Adrenal gland (tissue), 12 donors: Measurements from ENCODE around the gene SCO2. TPM values are rescaled to one million over a fixed set of nuclear protein-coding genes. Genes with fewer than 3 reads are reported as not detected.

Experiments
- DNase-seq, 7 donors: peaks; one replicate each; pipeline ENCODE4 v3.0.0-alpha.2; 2019 to 2020
- H3K27ac ChIP-seq, 5 donors: fragments of 200-600 bp; sonication (generic) in 4 of 5; 1 replicate in 3 of 5; 2 replicates in 2 of 5; pipeline versions ENCODE4 v1.5.1 to v1.8.0; 2016 to 2020; ENCODE audit warnings: mild to moderate bottlenecking in 1 of 5
- H3K27me3 ChIP-seq: fragments of 200-600 bp; 2 replicates; pipeline ENCODE4 v1.8.0; 2021
- H3K36me3 ChIP-seq, 2 donors: fragments of 200-600 bp; replicated peaks in 1 of 2; 1 replicate in 1 of 2; 2 replicates in 1 of 2; pipeline versions ENCODE4 v1.5.1 to v1.8.0; 2018 to 2022
- H3K4me1 ChIP-seq, 2 donors: fragments of 200-600 bp; replicated peaks in 1 of 2; 1 replicate in 1 of 2; 2 replicates in 1 of 2; pipeline versions ENCODE4 v1.5.1 to v1.8.0; 2018 to 2021
- H3K4me3 ChIP-seq, 4 donors: fragments of 200-600 bp; sonication (generic) in 3 of 4; one replicate each; pipeline ENCODE4 v1.5.1; 2016 to 2018
- H3K9me3 ChIP-seq, 3 donors: fragments of 200-600 bp; sonication (generic) in 1 of 3; replicated peaks in 1 of 3; 1 replicate in 2 of 3; 2 replicates in 1 of 3; pipeline versions ENCODE4 v1.5.1 to v1.8.0; 2016 to 2021
- CTCF ChIP-seq, 6 experiments: fragments of 450-650 bp in 4 of 6; fragments of 200-600 bp in 2 of 6; sonication (generic) in 1 of 6; IDR thresholded peaks; 1 replicate in 5 of 6; 2 replicates in 1 of 6; pipeline versions ENCODE4 v1.5.1 to v1.8.0; 2016 to 2021; ENCODE audit warnings: antibody characterized with exemption in 6 of 6, mild to moderate bottlenecking in 2 of 6, moderate library complexity in 1 of 6
- POLR2A ChIP-seq, 2 donors: fragments of 450-650 bp; IDR thresholded peaks; one replicate each; pipeline ENCODE4 v1.6.1; 2017; ENCODE audit warnings: antibody characterized with exemption in 2 of 2, mild to moderate bottlenecking in 2 of 2, moderate library complexity in 1 of 2
- WGBS, 4 donors: extraction: QIAGEN DNeasy Blood & Tissue Kit in 2 of 4; methylation state at CpG; one replicate each; pipeline versions ENCODE4 v1.1.5 to v1.1.7; 2013 to 2017; 5-methylcytosine and 5-hydroxymethylcytosine counted together
- intact Hi-C, 2 donors: fragments of 100-400 bp; cut with DNase I; formaldehyde crosslinking; loops; one replicate each; pipeline versions ENCODE4 v1.14.1 to v1.15.0; 2022 to 2023
- polyA plus RNA-seq, 3 donors: library from polyadenylated mRNA; stranded (reverse); fragments of 200-250 nt in 2 of 3; fragments of 350-450 nt in 1 of 3; fragmentation: Illumina TruSeq in 1 of 3; extraction: RNeasy Lipid Tissue Mini Kit (QIAGEN cat#74804) in 1 of 3; gene quantifications; one replicate each; pipeline ENCODE4 v1.2.3, GENCODE V29; 2013 to 2014
- total RNA-seq, 9 donors: library from RNA; depleted of rRNA in 4 of 9; stranded (reverse); fragments of >200 nt in 4 of 9; fragments of 120-200 nt in 1 of 9; fragmentation: NEBNext Ultra II Directional in 1 of 9; extraction: Animal tissue kit (Norgen Biotek cat#: 25700) in 1 of 9; gene quantifications; one replicate each; pipeline versions ENCODE4 v1.1.0 to v1.2.4, GENCODE V29; 2013 to 2023
- donor health status: healthy with polysubstance abuse.
- donor health status: Bipolar disorder and iron deficiency.
- donor health status: DM: yes; HTN: yes; CAD: no.
- donor health status: DM: no; HTN: no; CAD: no.
- donor health status: DM: no; HTN: no; CAD: no.
- donor health status: DM: yes; HTN: yes; CAD: no.

SCO2 gene
- total and polyA plus RNA-seq, 12 donors = 0.78 to 7.8 (median 1.7) TPM; not detected in 3

- H3K36me3 ChIP-seq = peaks cover 0 to 11% of the 10 kb centered on the region in 2 donors
- peaks cover under 1% of the 10 kb centered on the region in 2 donors for H3K4me1 ChIP-seq
- DNase-seq = no peak
- WGBS, 4 donors = 92 to 97% (median 94%) methylated on average over 8 to 11 of the region's 11 CpGs
- TF ChIP-seq CTCF (IDR thresholded peaks at IDR 0.05) = no peak
- no peak for TF ChIP-seq POLR2A (IDR thresholded peaks at IDR 0.05)
- no peak overlapping the region for H3K4me3 ChIP-seq
- no peaks in the 10 kb centered on the region for H3K9me3 ChIP-seq
- H3K27ac ChIP-seq = no peak overlapping the region
- H3K27me3 ChIP-seq = no peaks in the 10 kb centered on the region
- intact Hi-C loops = no loop called here
These were observed 47.6 kb upstream of the SCO2 start for GRCh38 chr22:50572965-50573364.

- TF ChIP-seq POLR2A (IDR thresholded peaks at IDR 0.05) (no peak), CTCF (IDR thresholded peaks at IDR 0.05) (no peak)
- Histone ChIP-seq H3K27me3 (no peaks in the 10 kb centered on the region), H3K4me3 (no peak overlapping the region), H3K27ac (no peak overlapping the region), H3K9me3 (no peaks in the 10 kb centered on the region), H3K4me1 (no peaks in the 10 kb centered on the region), H3K36me3 (peaks cover 0 to 11% of the 10 kb centered on the region in 2 donors)
- intact Hi-C loops = no loop called here
- peak in 1 of 7 donors; percentile 6 for DNase-seq
- WGBS, 4 donors = 88 to 96% (median 92%) methylated on average over 7 to 26 of the region's 26 CpGs
These were observed 46.1 kb upstream of the SCO2 start for GRCh38 chr22:50571264-50572175.

- Histone ChIP-seq H3K4me3 (no peak overlapping the region), H3K27ac (no peak overlapping the region), H3K4me1 (no peaks in the 10 kb centered on the region), H3K36me3 (peaks cover 0 to 11% of the 10 kb centered on the region in 2 donors), H3K9me3 (no peaks in the 10 kb centered on the region), H3K27me3 (no peaks in the 10 kb centered on the region)
- TF ChIP-seq POLR2A (IDR thresholded peaks at IDR 0.05) (no peak), CTCF (IDR thresholded peaks at IDR 0.05) (no peak)
- 90 to 100% (median 92%) methylated on average over 1 to 12 of the region's 12 CpGs for WGBS, 4 donors
- intact Hi-C loops = no loop called here
- DNase-seq = peak in 1 of 7 donors; percentile 7
These were observed 45.5 kb upstream of the SCO2 start for GRCh38 chr22:50570861-50571260.

DNA sequence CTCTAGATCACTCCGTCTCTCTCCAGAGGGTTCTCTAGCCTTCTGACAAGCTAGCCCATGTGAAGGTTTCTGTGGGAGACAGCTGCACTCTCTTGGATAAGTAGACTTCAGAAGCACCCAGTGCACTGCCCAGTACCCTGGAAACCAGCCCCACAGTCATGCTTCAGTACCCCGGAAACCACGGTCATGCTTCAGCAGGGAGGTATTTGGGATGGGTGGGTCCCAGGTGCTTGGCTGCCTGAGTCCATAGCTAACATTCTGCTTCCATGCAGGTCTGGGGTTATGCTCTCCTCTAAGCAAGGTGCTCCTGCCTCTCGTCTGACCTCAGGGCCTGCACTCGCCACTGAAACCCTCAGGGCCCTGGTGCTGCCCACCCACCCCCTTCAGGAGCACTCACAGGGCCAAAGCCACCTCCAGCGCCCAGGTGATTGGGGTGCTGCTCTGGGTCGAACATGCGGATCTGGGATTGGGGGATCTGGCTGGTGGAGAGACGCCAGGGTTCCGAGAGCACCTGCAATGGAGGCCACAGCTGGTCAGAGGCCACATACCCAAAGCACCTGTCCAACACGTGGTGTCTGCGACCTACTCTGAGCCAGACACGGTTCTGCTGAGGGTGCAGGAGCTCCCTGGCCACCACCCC, 44.6 kb upstream of the SCO2 start:
- intact Hi-C loops = no loop called here
- WGBS, 4 donors = 85 to 93% (median 90%) methylated on average over 3 to 13 of the region's 13 CpGs

More for the DNA sequence above, 44.6 kb upstream of the SCO2 start:
- Histone ChIP-seq H3K9me3 (no peaks in the 10 kb centered on the region), H3K27me3 (no peaks in the 10 kb centered on the region), H3K4me3 (no peak overlapping the region), H3K36me3 (peaks cover 0 to 11% of the 10 kb centered on the region in 2 donors), H3K27ac (no peak overlapping the region), H3K4me1 (no peaks in the 10 kb centered on the region)
- TF ChIP-seq CTCF (IDR thresholded peaks at IDR 0.05) (no peak), POLR2A (IDR thresholded peaks at IDR 0.05) (no peak)
- peak in 2 of 7 donors; percentile 3 to 11 for DNase-seq
